Measurements from ENCODE around the gene PPFIBP2.

Gene PPFIBP2

DNA sequence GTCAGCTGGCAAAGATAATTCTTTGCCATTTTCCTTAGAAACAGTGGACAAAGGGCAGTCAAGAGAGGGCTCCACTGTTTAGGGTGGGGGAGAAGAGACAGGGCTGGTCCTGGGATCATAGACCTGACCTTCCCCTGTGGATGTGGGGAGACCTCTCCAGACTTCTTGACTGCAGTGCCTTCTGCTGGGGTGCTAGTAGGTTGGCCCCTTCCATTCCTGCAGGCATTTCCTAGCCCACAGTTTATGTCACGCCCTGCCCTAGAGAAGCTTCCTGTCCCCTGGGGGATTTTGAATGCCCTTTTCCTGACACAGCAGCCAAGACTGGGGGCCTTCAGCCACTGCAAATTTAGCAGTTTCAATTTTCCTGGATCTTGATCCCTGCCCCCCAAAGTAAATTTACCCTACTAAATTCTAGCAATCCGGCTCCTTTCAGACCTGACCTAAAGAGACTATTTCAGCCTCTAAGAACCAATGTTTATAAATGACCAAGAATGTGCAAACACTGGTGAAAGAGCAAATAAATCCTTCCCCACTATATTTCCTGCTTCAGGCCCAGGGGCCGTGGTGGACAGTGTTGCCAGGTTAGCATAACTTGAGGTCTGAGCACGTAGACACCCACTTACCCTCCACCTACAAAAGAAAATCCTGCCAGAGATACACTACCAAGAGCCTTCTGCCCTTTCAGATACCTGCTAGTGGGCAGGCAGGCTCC is 58.4 kb downstream of the PPFIBP2 start:
- no peak for DNase-seq (ENCODE audit: extremely low read depth, low read depth)
- TF ChIP-seq, protein P1, sequence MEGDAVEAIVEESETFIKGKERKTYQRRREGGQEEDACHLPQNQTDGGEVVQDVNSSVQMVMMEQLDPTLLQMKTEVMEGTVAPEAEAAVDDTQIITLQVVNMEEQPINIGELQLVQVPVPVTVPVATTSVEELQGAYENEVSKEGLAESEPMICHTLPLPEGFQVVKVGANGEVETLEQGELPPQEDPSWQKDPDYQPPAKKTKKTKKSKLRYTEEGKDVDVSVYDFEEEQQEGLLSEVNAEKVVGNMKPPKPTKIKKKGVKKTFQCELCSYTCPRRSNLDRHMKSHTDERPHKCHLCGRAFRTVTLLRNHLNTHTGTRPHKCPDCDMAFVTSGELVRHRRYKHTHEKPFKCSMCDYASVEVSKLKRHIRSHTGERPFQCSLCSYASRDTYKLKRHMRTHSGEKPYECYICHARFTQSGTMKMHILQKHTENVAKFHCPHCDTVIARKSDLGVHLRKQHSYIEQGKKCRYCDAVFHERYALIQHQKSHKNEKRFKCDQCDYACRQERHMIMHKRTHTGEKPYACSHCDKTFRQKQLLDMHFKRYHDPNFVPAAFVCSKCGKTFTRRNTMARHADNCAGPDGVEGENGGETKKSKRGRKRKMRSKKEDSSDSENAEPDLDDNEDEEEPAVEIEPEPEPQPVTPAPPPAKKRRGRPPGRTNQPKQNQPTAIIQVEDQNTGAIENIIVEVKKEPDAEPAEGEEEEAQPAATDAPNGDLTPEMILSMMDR (IDR thresholded peaks at IDR 0.05; ENCODE audit: low read depth, low read length) = no peak

DNA sequence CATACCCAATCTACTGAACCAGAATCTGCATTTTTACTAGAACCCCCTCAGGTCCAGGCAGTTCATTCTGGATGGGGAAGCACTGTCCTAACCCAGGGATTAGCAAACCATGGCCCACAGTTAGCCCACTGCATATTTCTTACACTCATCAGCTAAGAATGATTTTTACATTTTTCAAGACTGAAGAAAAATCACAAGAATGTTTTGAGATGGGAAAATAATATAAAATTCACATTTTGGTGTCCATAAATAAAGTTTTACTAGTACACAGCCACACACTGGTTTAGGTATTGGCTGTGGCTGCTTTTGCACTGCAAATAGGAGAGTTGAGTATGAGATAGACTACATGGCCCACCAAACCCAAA is 59.4 kb downstream of the PPFIBP2 start:
- DNase-seq (ENCODE audit: extremely low read depth, low read depth) = no peak
- TF ChIP-seq, protein P1 (IDR thresholded peaks at IDR 0.05; ENCODE audit: low read depth, low read length) = no peak

DNA sequence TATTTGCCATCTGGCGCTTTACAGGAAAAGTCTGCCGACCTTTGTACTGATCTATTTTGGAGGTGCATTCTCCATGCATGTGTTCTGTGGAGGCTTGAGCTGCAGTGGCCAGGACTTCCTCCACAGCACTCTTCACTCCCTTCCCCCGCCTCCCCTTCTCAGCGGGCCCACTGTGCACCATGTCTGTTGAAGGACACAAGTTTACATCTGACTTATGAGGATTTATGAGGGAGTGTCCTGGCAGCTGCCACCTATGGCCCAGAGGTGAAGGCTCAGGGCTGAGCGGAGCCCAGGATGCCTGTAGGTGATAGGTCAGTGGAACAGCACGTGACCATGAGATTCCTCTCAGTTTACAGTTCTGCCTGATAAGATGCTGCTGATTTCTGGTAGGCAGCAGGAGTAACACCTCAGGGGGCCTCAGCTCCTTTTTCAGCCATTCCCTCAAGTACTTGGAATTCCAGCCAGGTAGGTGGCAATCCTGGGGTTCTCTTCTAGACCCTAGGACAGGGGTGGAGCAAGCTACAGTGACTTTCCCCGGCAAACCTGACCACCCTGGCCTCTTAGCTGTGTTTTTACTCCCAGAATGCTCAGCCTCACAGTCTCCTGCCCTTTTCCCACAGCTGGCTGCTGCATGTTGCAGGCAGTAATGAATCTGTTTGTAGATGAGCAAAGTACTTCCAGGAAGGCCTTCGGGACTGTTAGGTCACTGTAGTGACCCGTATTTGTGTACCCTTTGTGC is 59.9 kb downstream of the PPFIBP2 start:
- DNase-seq (ENCODE audit: extremely low read depth, low read depth) = no peak
- TF ChIP-seq, protein P1 (IDR thresholded peaks at IDR 0.05; ENCODE audit: low read depth, low read length) = no peak

DNA sequence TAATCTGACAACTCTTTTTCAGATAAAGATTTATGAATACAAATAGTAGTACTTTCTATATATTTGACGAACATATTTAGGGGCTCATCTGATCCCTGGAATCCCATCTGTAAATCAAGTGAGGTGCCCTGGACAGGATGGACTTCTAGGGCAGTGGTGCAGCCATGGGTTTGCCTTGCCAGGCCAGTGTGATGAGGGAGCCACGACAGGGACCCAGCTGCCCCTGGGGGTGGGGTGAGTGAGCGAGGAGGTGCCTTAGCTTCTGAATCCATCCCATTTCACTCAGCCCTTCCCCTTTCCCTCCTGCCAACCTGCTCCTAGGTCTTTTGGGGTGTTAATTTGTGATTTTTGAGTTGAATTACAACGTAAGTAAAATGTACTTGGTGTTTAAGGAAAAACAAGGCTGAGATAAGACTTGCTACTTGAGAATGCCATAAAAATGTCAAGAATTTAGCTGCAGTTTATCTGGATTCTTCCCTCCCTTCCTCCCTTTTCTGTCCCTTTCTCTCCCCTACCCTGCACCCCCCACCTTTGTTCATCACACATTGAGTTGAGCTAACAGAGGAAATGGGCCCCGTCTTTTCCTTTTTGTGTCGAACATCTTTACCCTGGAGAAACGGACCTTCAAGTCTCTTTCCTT is 60.8 kb downstream of the PPFIBP2 start:
- TF ChIP-seq, protein P1 (IDR thresholded peaks at IDR 0.05; ENCODE audit: low read depth, low read length) = no peak
- no peak for DNase-seq (ENCODE audit: extremely low read depth, low read depth)

DNA sequence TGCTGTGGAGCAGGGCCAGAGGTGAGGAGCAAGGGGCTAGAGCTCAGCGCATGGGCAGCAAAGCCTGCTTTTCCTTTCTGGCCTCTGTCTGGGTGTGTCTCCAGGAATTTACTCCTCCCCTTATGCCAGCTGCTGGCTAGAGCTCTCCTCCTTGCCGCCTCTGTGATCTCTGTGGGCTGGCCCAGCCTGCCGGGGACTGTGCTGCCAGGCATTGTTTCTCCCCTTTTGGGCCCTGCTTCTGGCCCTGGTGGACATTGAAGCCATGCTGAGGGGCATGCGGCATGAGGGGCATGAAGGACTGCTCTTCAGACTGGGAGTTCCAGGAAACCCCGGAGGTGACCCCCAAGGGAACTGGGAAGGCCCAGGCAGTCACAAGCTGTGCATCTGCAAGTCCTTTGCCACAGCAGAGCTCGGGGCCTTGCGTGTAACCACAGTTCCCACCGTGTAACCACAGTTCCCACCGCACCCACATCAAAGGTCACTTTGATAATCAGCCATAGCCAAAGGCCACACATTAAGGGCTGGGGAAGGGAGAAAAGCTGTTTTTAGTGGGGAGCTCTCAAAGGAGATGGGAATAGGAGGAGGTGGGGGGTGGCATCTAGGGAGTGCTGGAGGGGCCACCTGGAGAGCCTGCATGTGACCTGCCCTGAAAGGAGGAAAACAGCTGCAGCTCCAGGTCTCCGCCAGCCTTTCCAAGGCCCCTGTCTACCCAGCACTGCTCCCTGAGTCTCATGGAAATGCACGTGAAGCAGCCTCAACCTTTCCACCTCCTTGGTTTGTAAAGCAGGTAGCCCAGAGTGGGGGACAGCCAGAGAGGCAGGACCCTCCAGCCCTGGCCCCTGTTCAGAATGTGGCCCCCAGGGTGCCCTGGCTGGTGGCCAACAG is 62.3 kb downstream of the PPFIBP2 start:
- TF ChIP-seq, protein P1 (IDR thresholded peaks at IDR 0.05; ENCODE audit: low read depth, low read length) = no peak
- DNase-seq (ENCODE audit: extremely low read depth, low read depth) = no peak

DNA sequence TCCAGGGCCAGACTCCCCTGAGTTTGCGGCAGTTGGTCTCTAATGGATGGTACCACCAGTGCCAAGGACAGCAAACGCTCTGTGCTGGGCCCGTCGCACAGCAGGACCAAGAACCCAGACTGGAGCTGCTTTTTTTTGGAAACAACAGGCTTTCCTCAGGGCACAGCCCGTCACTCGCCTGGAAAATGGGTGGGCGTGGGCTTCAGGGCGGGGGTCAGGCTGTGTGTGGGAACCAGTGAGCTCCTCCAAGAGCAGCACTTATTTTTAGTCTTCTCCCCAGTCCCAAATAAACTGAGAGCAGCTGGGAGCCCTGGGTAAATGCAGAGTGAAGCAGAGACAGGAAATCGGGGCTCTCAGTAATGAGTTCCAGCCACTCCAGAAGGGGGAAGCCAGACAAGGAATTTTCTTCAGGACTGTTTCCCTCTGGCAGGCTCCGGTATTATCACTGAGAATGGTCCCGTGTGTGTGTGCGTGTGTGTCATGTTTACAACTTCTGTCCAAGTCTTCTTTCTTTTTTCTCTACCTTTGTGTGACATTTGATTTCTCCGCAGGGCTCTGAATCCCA is 63.0 kb downstream of the PPFIBP2 start:
- peak; percentile 36 for DNase-seq (ENCODE audit: extremely low read depth, low read depth)
- TF ChIP-seq, protein P1 (IDR thresholded peaks at IDR 0.05; ENCODE audit: low read depth, low read length) = no peak; the same call in 1 of the 2 replicates

Data from AG09319 (cell line).